Stimulated activated effector memory CD8-positive, alpha-beta T cell treated with anti-CD3 and anti-CD28 coated beads, Interleukin-12 subunit alpha, Interleukin-12 subunit beta, amount 100 ng/mL, for 72 hours (primary cell): ENCODE measurements around the gene MT1HL1.

Experiments used
- ATAC-seq: fragments of 150-1000 bp; cut with Tn5 transposase; 2 replicates; pipeline ENCODE4 v1.10.0; 2021
- DNase-seq, 2 donors: peaks; one replicate each; pipeline ENCODE4 v3.0.0; 2021 to 2022; ENCODE audit warnings: low spot score in 2 of 2
- H3K27ac Mint-ChIP-seq: one replicate; pipeline ENCODE4 v1.8.0; 2022; ENCODE audit warnings: mild to moderate bottlenecking, mixed read lengths
- H3K36me3 Mint-ChIP-seq: one replicate; pipeline ENCODE4 v1.8.0; 2022; ENCODE audit warnings: mild to moderate bottlenecking, mixed read lengths
- H3K4me1 Mint-ChIP-seq: one replicate; pipeline ENCODE4 v1.8.0; 2022; ENCODE audit warnings: mixed read lengths
- H3K4me3 Mint-ChIP-seq: one replicate; pipeline ENCODE4 v1.8.0; 2022; ENCODE audit warnings: mild to moderate bottlenecking, mixed read lengths
- H3K9me3 Mint-ChIP-seq: one replicate; pipeline ENCODE4 v1.8.0; 2022; ENCODE audit warnings: mixed read lengths

Gene MT1HL1

GRCh38 chr1:236966636-236967035 is 37.6 kb downstream of the MT1HL1 start:
- Mint-ChIP-seq H3K4me3 (no peak overlapping the region), H3K36me3 (no peaks in the 10 kb centered on the region), H3K27ac (no peak overlapping the region), H3K4me1 (no peaks in the 10 kb centered on the region), H3K9me3 (no peaks in the 10 kb centered on the region)
- no peak for DNase-seq
- ATAC-seq: no peak

- no peak overlapping the region for H3K27ac Mint-ChIP-seq
- no peak for DNase-seq
- H3K4me1 Mint-ChIP-seq: no peaks in the 10 kb centered on the region
- ATAC-seq: no peak
- H3K9me3 Mint-ChIP-seq: peaks cover 4% of the 10 kb centered on the region
- no peak overlapping the region for H3K4me3 Mint-ChIP-seq
- no peaks in the 10 kb centered on the region for H3K36me3 Mint-ChIP-seq
Observed at GRCh38 chr1:236963920-236964319, 40.3 kb downstream of the MT1HL1 start.

- Mint-ChIP-seq H3K9me3 (peaks cover 9% of the 10 kb centered on the region), H3K4me1 (no peaks in the 10 kb centered on the region), H3K36me3 (no peaks in the 10 kb centered on the region), H3K4me3 (no peak overlapping the region), H3K27ac (no peak overlapping the region)
- DNase-seq: no peak
- no peak for ATAC-seq
Observed at GRCh38 chr1:236959112-236959511, 45.1 kb downstream of the MT1HL1 start.

- no peak for DNase-seq
- H3K4me1 Mint-ChIP-seq: no peaks in the 10 kb centered on the region
- no peak overlapping the region for H3K27ac Mint-ChIP-seq
- no peaks in the 10 kb centered on the region for H3K36me3 Mint-ChIP-seq
- no peak for ATAC-seq
- peaks cover 9% of the 10 kb centered on the region for H3K9me3 Mint-ChIP-seq
- no peak overlapping the region for H3K4me3 Mint-ChIP-seq
Observed at GRCh38 chr1:236957235-236957634, 47.0 kb downstream of the MT1HL1 start.
